Activated gamma-delta T cell treated with Interleukin-2 at 50 U/mL for 16 hours (primary cell): ENCODE data around the gene SLC13A5.
"Not testable (repeated sequence)": the region's sequence is repeated elsewhere in the genome, so short reads cannot be mapped to it uniquely, and the experiment has no call there.

Source experiments
- DNase-seq: peaks from one replicate; pipeline ENCODE4 v3.0.0-alpha.2; 2020

SLC13A5 gene

DNA sequence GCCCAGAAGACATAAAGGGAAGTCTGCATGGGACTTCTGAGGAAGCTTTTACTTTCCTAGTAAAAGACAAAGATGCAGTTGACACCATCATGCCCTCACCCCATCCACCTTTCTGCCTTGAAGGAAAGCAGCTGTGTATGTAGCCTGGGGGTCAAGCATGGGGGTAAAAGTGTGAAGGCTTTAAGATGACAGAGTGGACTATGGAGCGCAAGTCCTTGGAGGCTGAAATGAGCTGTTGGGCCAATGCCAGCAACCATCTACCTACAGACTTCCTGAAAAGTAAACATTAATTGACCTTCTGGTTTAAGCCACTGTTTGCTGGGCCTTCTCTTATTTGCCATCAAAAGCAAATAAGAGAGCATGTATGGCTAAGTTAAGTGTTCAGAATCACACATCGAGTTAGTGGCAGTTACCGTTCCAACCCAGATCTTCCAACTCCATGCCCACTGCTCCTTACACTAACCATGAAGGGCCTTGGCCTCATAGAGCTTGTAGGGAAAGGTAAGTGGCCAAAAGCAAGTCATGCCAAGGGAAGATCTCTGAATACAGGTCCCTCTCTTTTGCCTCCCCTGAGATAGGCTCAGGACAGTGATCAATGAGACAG, 30.0 kb downstream of the SLC13A5 start:
- DNase-seq: no peak

- no peak for DNase-seq
Measured at GRCh38 chr17:6682339-6682738, 30.8 kb downstream of the SLC13A5 start.

DNA sequence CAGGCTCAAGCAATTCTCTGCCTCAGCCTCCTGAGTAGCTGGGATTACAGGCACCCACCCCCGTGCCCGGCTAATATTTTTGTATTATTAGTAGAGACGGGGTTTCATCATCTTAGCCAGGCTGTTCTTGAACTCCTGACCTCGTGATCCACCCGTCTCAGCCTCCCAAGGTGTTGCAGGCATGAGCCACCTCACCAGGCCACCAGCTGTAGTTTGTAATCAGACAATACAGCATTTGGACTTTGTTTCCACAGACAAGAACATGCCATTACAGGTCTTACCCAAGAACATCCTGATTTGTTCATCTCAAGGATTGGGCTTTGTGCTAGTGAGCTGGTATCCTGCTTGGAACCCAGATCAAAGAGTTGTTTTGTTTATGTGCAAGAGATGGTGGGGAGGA, 31.5 kb downstream of the SLC13A5 start:
- no peak for DNase-seq

DNA sequence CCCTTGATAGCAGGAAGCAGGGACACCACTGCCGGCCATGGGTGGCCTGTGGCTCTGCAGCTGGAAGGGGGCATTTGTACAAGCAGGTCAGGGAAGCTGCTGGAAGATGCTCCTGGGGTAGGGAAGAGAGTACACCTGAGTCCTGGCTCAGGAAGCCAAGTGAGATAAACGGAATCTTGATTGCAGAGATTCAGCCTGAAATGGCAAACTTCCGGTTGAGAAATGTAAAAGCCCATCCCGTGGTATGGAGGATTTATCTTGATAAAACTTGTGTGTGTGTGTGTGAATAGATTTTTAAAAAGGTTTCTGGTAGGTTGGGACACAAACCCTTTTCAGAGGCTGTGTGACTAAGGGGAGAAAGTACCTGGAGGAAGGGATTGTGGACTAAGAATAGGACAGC, 32.0 kb downstream of the SLC13A5 start:
- no peak for DNase-seq

DNA sequence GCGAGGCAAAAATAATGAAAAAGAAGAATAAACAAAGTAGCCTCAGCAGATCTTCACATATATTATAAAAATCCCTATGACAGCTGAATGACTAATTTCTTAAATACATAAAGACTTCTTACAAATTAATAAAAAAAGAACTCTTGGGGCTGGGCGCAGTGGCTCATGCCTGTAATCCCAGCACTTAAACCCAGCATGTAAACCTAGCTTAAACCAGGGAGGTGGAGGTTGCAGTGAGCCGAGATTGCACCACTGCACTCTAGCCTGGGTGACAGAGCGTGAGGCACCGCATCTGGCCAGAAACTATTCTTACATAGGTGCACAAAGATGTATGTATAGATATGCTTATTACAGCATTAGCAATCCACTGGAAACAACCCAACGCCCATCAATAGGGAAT, 33.9 kb downstream of the SLC13A5 start:
- no peak for DNase-seq

GRCh38 chr17:6677946-6678345, 35.2 kb downstream of the SLC13A5 start:
- no peak for DNase-seq

DNA sequence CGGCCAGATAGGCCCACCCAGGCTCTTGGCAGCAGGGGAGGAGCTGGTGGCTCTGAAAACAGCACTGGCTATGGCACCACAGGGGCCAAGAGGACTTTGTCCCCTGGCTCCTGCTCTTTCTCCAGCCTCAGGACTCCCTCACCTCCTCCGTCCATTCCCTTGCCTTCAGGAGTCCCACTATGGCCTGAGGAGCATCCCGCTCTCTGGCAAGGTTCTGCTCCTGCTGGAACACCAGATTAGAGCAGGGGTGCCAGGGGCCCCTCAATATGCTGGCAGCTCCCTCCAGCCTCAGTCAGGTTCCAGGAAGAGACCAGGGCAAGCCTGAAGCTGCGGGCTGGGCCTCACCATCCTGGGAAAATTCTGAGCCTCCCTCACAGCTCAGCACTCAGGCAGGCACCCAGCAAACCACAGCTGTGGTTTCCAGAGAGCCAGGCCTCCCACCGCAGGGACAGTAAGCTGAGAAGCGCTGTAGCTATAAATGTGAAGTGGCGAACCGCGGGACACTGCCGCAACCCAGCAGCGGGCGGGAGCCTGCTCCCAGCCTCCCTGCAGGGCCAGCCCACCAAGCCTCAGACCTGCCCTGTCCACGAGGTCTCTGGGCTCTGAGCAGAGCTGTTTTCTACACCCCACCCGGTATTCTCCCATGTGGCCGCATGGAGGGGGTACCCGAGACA, 35.9 kb downstream of the SLC13A5 start:
- no peak for DNase-seq

GRCh38 chr17:6676802-6677157, 36.4 kb downstream of the SLC13A5 start:
- DNase-seq: no peak

GRCh38 chr17:6675201-6675825, 37.9 kb downstream of the SLC13A5 start:
- DNase-seq: no peak

- no peak for DNase-seq
Measured at GRCh38 chr17:6674586-6674985, 38.6 kb downstream of the SLC13A5 start.

DNA sequence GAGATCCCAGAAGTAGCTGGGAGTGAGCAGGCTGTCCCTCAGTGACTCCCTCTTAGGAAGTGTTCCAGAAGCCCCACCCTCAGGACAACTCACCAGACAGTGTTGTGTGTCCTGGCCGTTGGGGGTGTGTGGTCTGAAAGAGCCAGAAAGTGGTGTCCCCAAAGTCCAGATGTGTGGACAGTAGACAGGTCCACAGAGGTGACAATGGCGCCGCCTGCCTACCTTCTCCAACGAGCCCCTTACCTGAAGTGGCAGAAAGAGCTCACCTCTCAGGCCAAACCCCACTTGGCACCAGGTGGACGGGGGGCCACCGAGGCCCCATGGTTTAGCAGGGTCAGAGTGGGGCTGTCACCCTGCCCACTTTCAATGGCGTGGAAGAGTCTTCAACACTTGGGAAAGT, 41.7 kb downstream of the SLC13A5 start:
- DNase-seq: no peak

DNA sequence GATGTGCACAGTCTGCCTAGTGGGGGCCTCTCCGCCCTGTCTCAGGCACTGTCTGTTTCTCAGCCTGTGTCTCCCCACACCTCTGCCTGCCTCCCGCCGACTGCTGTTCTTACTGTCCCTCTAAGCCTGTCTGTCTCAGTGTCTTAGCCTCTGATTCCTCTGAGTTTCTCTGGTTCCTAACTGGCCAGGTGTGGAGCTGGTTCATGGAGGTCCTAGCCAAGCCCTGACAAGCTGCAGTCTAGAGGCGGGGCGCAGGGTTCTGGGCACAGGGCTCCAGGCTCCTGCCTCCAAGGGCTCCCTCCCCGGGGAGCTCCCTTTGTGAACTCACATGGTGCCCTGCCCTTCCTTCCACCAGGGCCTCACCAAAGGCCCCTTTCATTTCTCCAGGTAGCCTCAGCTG, 42.2 kb downstream of the SLC13A5 start:
- no peak for DNase-seq

DNA sequence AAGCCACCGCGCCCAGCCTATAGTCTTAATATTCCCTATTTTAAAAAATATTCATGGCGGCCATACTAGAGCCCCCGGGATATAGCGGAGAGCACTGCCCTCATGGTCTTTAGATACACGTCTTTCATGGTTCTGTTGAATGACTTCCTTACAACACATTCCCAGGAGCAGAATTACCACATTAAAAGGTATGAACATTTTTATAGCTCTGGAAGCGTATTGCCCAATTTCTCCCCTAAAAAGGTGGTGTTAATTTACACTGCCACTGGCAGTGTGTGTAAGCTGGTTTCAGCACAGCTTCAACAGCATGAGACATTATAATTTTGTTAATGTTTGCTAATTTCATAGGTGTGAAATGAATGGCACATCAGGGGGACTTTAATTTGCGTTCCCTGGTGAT, 42.6 kb downstream of the SLC13A5 start:
- no peak for DNase-seq

GRCh38 chr17:6669479-6670212, 43.5 kb downstream of the SLC13A5 start:
- no peak for DNase-seq

DNA sequence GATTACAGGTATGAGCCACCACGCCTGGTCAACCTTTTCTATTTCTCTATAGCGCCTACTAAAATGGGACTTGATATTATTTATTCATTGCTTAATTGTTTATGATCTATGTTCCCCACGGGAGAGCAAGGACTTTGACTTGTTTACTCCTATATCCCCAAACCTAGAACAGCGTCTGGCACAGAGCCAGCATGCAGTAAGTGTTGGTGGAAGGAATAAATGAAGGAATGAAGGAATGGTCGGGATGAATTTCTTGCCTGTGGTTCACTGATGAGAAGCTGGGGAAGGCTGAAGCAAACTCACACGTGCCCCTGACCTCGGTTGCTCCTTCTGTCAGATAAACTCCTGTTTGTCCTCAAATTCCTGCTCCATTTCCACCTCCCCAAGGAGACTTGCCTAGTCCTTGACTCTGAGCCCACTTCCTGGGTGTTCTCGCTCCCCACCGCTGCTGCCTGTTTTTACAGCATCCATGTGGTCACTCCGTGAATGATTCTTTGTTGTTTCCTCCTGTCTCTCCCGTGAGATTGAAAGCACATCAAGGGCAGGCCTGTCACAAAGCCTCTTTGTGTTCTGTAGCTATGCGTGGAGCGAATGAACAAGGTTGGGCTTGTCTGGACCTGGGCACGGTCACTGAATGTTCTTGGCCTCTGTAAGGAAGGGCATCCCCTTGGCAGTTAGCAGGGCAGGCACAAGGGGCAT, 44.3 kb downstream of the SLC13A5 start:
- no peak for DNase-seq

GRCh38 chr17:6668219-6668618, 45.0 kb downstream of the SLC13A5 start:
- no peak for DNase-seq

GRCh38 chr17:6667516-6667915, 45.7 kb downstream of the SLC13A5 start:
- no peak for DNase-seq

DNA sequence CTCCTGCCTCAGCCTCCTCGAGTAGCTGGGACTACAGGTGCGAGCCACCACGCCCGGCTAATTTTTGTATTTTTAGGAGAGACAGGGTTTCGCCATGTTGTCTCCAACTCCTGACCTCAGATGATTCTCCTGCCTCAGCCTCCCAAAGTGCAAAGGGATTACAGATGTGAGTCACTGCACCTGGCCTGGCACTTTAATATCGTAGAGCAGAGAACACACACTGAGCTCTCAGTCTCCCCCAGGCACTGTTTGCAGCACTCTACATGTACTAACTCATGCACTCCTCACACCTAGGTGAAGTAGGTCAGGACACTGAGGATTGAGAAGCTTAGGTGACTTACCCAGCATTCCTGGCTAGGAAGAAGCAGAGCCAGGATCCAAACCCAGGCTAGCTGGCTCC, 46.6 kb downstream of the SLC13A5 start:
- DNase-seq: no peak

DNA sequence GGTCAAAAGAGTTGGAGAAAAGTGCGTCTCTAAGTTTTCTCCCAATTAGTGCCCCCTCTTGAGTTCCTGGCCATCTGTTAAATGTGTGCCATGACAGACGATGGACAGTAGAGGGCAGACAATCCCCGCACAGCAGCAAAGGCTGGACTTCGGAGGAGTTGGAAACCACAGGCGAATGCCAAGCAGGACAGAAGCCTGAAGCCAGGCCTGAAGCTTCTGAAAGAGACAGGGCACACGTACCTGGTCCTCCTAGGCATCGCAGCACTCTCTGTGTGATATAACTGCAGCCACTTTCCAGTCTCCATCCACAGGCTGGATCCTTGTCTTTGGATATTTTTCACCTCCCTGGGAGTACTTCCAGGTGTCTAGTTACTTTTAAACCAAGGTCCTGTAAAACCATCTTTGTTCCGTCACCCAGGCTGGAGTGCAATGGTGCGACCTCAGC, 47.1 kb downstream of the SLC13A5 start:
- peak; percentile 29 for DNase-seq

DNA sequence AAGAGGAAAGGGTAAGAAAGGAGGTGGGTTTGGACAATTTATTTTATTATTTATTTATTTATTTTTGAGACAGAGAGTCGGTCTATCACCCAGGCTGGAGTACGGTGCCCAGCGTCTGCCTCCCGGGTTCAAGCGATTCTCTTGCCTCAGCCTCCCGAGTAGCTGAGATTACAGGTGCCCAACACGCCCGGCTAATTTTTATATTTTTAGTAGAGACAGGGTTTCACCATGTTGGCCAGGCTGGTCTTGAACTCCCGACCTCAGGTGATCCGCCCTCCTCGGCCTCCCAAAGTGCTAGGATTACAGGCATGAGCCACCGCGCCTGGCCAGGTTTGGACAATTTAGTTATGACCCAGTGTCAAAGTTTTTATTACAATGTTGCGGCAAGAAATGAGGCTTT, 50.0 kb downstream of the SLC13A5 start:
- not testable (repeated sequence) for DNase-seq

DNA sequence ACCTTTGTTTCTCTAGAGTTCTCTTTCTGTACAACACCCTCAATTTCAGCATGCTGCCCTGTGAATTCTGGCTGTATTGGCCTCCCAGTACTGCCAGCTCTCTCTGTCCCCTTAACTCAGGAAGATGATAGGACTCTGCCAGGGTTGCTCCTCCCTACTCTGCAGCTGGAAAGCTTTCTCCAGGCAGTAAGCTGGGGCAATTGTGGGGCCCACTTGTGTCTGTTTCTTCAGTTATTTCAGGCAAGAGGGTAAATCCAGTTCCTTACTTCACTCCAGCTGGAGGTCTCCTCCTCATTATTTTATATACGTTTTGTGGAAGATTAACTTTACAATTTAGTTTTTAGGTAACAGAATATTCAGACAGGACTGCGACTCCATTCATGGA, 51.7 kb downstream of the SLC13A5 start:
- DNase-seq: no peak

GRCh38 chr17:6660805-6661463, 52.2 kb downstream of the SLC13A5 start:
- no peak for DNase-seq

DNA sequence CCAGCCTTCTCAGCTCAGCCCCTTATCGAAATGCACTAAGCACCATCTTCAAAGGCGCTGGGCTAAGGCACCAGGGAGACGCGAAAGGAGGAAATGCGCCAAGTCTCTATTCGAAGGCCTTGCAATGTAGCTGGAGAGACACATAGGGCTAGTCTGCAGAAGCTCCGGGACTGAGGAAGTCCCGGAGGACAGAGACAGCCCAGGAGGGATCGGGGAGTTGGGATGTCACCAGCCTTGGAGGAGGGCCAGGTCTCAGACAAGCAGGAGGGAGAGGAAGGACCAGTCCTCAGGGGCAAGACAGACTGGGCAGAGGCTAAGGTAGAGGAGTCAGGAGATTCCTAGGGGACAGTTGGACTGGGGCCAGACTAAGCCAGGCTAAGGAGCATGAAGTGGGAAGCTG, 53.1 kb downstream of the SLC13A5 start:
- no peak for DNase-seq
